Mammary microvascular endothelial cell (primary cell): Measurements from ENCODE around the gene DOCK11. TPM values are rescaled to one million over a fixed set of nuclear protein-coding genes. Genes with fewer than 3 reads are reported as not detected.

Experiments used
- total RNA-seq: library from RNA; depleted of rRNA; stranded (reverse); fragments of >200 nt; gene quantifications from 2 replicates; pipeline ENCODE4 v1.2.3, GENCODE V29; 2015

DOCK11 gene
- total RNA-seq, result 0.60 and 1.1 TPM in 2 replicates

DNA sequence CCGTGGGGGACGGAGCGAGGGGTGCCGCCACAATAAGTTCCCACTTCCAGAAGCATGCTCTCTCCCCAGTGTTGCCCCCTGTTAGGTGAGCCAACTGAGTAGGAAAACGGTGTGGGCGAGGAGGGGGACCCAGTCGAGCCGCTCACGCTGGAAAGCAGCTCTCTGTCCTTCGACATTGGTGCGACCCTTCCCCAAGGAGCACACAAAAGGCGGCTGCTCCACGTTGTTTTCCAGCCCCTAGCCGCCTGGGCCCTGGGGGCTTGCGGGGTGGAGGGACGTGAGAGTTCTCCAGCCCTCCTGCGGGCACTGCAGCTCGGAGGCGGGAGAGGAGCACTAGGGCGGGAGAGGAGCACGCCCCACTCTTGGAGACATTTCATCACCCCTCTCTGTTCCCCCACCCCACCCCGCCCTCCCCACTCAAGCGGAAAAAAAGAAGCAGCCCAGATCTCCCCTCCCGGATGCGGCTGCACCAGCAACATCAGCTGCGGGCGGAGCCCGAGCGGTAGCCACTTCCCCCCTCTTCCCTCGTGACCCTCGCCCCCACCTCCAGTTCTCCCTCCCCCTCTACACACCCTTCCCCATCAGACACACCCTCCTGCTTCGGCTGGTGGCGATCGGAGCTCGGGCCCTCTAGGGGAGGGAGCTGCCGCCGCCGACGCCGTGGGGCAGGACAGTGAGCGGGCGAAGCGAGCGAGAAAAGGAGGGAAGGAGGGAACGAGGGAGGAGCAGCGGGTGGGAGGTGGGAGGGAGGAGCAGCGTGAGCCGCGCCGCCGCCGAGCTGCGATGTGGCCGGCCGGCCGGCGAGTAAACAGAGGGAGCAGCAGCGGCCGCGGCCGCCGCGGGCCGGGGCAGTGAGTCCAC lies at the start of gene DOCK11:
TSS of gene DOCK11 (plus strand) at position 755 of the 861 bp plus-strand sequence. CDS start 157 bp downstream, outside the sequence.

DNA sequence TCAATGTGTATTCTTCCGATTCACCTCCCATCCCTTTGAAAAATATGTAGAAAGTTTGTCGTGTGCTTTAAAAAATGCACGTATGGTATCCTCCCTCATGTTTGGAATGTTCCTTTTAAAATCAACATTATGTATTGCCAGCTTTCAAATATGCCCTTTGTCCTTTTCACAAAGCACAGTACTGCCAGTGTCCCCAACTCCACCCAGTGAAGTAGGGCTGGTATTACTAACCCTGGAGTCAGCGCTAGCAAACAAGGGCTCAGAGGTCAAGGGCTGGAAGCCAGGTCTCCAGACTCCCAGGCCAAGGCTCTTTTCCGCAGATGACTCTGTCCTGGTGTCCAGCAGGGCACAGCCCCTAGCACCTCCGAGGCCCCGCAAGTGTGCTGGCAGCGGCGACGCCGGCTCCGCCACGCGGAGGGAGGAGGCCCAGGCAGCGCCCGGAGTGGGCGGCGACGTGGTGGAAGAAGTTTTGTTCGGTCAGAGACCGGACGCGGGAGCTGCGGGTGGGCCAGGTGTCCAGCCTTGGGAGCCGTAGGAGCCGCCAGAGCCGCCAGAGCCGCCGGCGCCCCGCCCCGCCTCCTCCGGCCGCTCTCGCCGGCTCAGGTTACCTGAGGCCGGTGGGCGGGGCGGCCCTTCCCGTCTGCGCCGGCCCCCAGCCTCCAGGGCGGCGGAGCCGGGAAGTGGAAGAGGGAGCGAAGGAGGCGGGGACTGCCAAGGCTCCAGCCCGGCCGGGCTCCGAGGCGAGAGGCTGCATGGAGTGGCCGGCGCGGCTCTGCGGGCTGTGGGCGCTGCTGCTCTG lies 231.5 kb downstream of the DOCK11 start, which contains the start of gene IL13RA1:
TSS of gene IL13RA1 (plus strand) at position 720 of the 799 bp plus-strand sequence. CDS start at position 753, 33 bp downstream.

Other genes with a start within 250 kb of the DOCK11 start
- gene WDR44, start 149.7 kb upstream of the DOCK11 start, total RNA-seq, result 14.9 and 17.4 TPM in 2 replicates
- gene IL13RA1, start 231.8 kb downstream of the DOCK11 start, total RNA-seq, result 51.7 and 58.1 TPM in 2 replicates